Gastrocnemius medialis (tissue), 4 donors: ENCODE results near the gene CEACAM5. TPM values are rescaled to one million over a fixed set of nuclear protein-coding genes. Genes with fewer than 3 reads are reported as not detected.
"Not testable (repeated sequence)": the region's sequence is repeated elsewhere in the genome, so short reads cannot be mapped to it uniquely, and the experiment has no call there.

Source experiments
- ATAC-seq, 2 donors: fragments of 150-250 bp; one replicate each; pipeline ENCODE4 v1.9.1; 2016
- DNase-seq, 2 donors: peaks; one replicate each; pipeline ENCODE4 v3.0.0-alpha.2; 2019
- H3K27ac ChIP-seq, 4 donors: fragments of 200-600 bp; sonication (generic); 1 replicate in 1 of 4; 2 replicates in 3 of 4; pipeline ENCODE4 v1.5.1; 2016 to 2018; ENCODE audit warnings: mild to moderate bottlenecking in 2 of 4, moderate library complexity in 1 of 4
- H3K27me3 ChIP-seq, 3 donors: fragments of 200-600 bp; sonication (generic) in 2 of 3; 1 replicate in 1 of 3; 2 replicates in 2 of 3; pipeline versions ENCODE4 v1.5.1 to v1.6.0; 2016 to 2019; ENCODE audit warnings: mild to moderate bottlenecking in 1 of 3, moderate library complexity in 1 of 3
- H3K36me3 ChIP-seq, 2 donors: fragments of 200-600 bp; sonication (generic) in 1 of 2; one replicate each; pipeline ENCODE4 v1.5.1; 2017 to 2018
- H3K4me1 ChIP-seq, 2 donors: fragments of 200-600 bp; sonication (generic) in 1 of 2; one replicate each; pipeline ENCODE4 v1.5.1; 2016 to 2017; ENCODE audit warnings: mild to moderate bottlenecking in 2 of 2
- H3K4me3 ChIP-seq, 4 donors: fragments of 200-600 bp; sonication (generic) in 3 of 4; 1 replicate in 1 of 4; 2 replicates in 3 of 4; pipeline ENCODE4 v1.5.1; 2016 to 2019; ENCODE audit warnings: mild to moderate bottlenecking in 2 of 4
- H3K9me3 ChIP-seq, 3 donors: fragments of 200-600 bp; sonication (generic) in 2 of 3; 1 replicate in 1 of 3; 2 replicates in 2 of 3; pipeline ENCODE4 v1.5.1; 2016 to 2019
- CTCF ChIP-seq, 5 experiments: fragments of 450-650 bp in 3 of 5; fragments of 200-600 bp in 2 of 5; sonication (generic) in 2 of 5; IDR thresholded peaks in 4 of 5; conservative IDR thresholded peaks in 1 of 5; 1 replicate in 4 of 5; 2 replicates in 1 of 5; pipeline ENCODE4 v1.5.1; 2016 to 2019; ENCODE audit warnings: antibody characterized with exemption in 5 of 5, mild to moderate bottlenecking in 3 of 5, moderate library complexity in 3 of 5
- POLR2A ChIP-seq, 2 donors: fragments of 450-650 bp; IDR thresholded peaks; one replicate each; pipeline ENCODE4 v1.6.1; 2017; ENCODE audit warnings: antibody characterized with exemption in 2 of 2, mild to moderate bottlenecking in 2 of 2, moderate library complexity in 2 of 2
- in situ Hi-C, 4 donors: fragments of 200-750 bp; cut with MboI; loops; one replicate each; pipeline versions ENCODE4 v1.15.0 to v1.8.0; 2017; ENCODE audit warnings: low sequenced_read_pairs in 4 of 4
- intact Hi-C: fragments of 100-400 bp; cut with DNase I; formaldehyde crosslinking; loops from one replicate; pipeline ENCODE4 v1.15.1; 2023; ENCODE audit warnings: low total_unique reads
- total RNA-seq, 4 donors: library from RNA; depleted of rRNA; stranded (reverse); fragments of >200 nt; gene quantifications; one replicate each; pipeline versions ENCODE4 v1.1.0 to v1.2.3, GENCODE V29; 2016

Gene CEACAM5
- total RNA-seq, 4 donors from 2014 or later, result 5.0 TPM; not detected in 3

GRCh38 chr19:41741244-41741554 is 32.8 kb downstream of the CEACAM5 start:
- in situ Hi-C loops, result no loop called here
- no peak for TF ChIP-seq CTCF (IDR thresholded peaks at IDR 0.05 in 4 of 5, conservative IDR thresholded peaks at IDR 0.05 in 1 of 5)
- TF ChIP-seq POLR2A (IDR thresholded peaks at IDR 0.05), result no peak
- no peak overlapping the region for H3K4me3 ChIP-seq
- H3K36me3 ChIP-seq, result no peaks in the 10 kb centered on the region
- H3K27ac ChIP-seq, result no peak overlapping the region
- ATAC-seq (no peak), DNase-seq (no peak)
- H3K4me1 ChIP-seq, result no peaks in the 10 kb centered on the region
- H3K9me3 ChIP-seq, result no peaks in the 10 kb centered on the region
- intact Hi-C loops, result no loop called here
- peaks cover 0 to 4% (median 0%) of the 10 kb centered on the region in 3 donors for H3K27me3 ChIP-seq

GRCh38 chr19:41744850-41745249 is 36.4 kb downstream of the CEACAM5 start:
- TF ChIP-seq CTCF (IDR thresholded peaks at IDR 0.05 in 4 of 5, conservative IDR thresholded peaks at IDR 0.05 in 1 of 5), result no peak
- TF ChIP-seq POLR2A (IDR thresholded peaks at IDR 0.05), result no peak
- DNase-seq, result no peak
- no peaks in the 10 kb centered on the region for H3K36me3 ChIP-seq
- no peak overlapping the region for H3K4me3 ChIP-seq
- no peak overlapping the region for H3K27ac ChIP-seq
- no peaks in the 10 kb centered on the region for H3K4me1 ChIP-seq
- no peak for ATAC-seq
- H3K27me3 ChIP-seq, result peaks cover 0 to 6% (median 4%) of the 10 kb centered on the region in 3 donors
- intact Hi-C loops, result no loop called here
- in situ Hi-C loops, result no loop called here
- no peaks in the 10 kb centered on the region for H3K9me3 ChIP-seq

GRCh38 chr19:41745756-41746155 is 37.3 kb downstream of the CEACAM5 start:
- Histone ChIP-seq H3K27me3 (peaks cover 0 to 6% (median 4%) of the 10 kb centered on the region in 3 donors), H3K36me3 (no peaks in the 10 kb centered on the region), H3K9me3 (no peaks in the 10 kb centered on the region), H3K4me3 (no peak overlapping the region), H3K4me1 (no peaks in the 10 kb centered on the region), H3K27ac (no peak overlapping the region)
- intact Hi-C loops, result no loop called here
- ATAC-seq (no peak), DNase-seq (no peak)
- TF ChIP-seq CTCF (IDR thresholded peaks at IDR 0.05 in 4 of 5, conservative IDR thresholded peaks at IDR 0.05 in 1 of 5), result no peak
- TF ChIP-seq POLR2A (IDR thresholded peaks at IDR 0.05), result no peak
- in situ Hi-C loops, result no loop called here

- intact Hi-C loops (no loop called here), in situ Hi-C loops (no loop called here)
- ATAC-seq (no peak), DNase-seq (no peak)
- no peak overlapping the region for H3K27ac ChIP-seq
- no peaks in the 10 kb centered on the region for H3K36me3 ChIP-seq
- TF ChIP-seq CTCF (IDR thresholded peaks at IDR 0.05 in 4 of 5, conservative IDR thresholded peaks at IDR 0.05 in 1 of 5) (no peak), POLR2A (IDR thresholded peaks at IDR 0.05) (no peak)
- no peaks in the 10 kb centered on the region for H3K4me1 ChIP-seq
- H3K27me3 ChIP-seq, result peaks cover 0 to 6% (median 4%) of the 10 kb centered on the region in 3 donors
- no peaks in the 10 kb centered on the region for H3K9me3 ChIP-seq
- no peak overlapping the region for H3K4me3 ChIP-seq
Observed at GRCh38 chr19:41746593-41747227, 38.3 kb downstream of the CEACAM5 start.

GRCh38 chr19:41748012-41748411 is 39.6 kb downstream of the CEACAM5 start:
- Histone ChIP-seq H3K27ac (no peak overlapping the region), H3K27me3 (peaks cover 0 to 9% (median 4%) of the 10 kb centered on the region in 3 donors), H3K4me1 (no peaks in the 10 kb centered on the region), H3K9me3 (no peaks in the 10 kb centered on the region), H3K36me3 (no peaks in the 10 kb centered on the region), H3K4me3 (no peak overlapping the region)
- intact Hi-C loops (no loop called here), in situ Hi-C loops (no loop called here)
- TF ChIP-seq POLR2A (IDR thresholded peaks at IDR 0.05), result no peak
- DNase-seq (no peak), ATAC-seq (no peak)

- peaks cover 0 to 11% (median 4%) of the 10 kb centered on the region in 3 donors for H3K27me3 ChIP-seq
- in situ Hi-C loops, result loop anchor here in 1 of 4 donors (25.0 kb wide), 1 partner anchor 1363 kb away; the partner anchor contains the start of gene HIPK4
- ATAC-seq, H3K4me3 ChIP-seq, H3K4me1 ChIP-seq, intact Hi-C loops, H3K36me3 ChIP-seq, H3K27ac ChIP-seq, DNase-seq, H3K9me3 ChIP-seq: not testable (repeated sequence)
Observed at GRCh38 chr19:41750248-41751134, 42.1 kb downstream of the CEACAM5 start.
